Measurements from ENCODE around the gene ASB8.

GRCh38 chr12:48197549-48197970, 40.2 kb upstream of the ASB8 start:
- TF ChIP-seq FOXK2 (IDR thresholded peaks at IDR 0.05): no peak
- no peak for TF ChIP-seq SP1 (IDR thresholded peaks at IDR 0.05)
- TF ChIP-seq ARNT (IDR thresholded peaks at IDR 0.05): no peak
- no peak for TF ChIP-seq PKNOX1 (IDR thresholded peaks at IDR 0.05)
- no peak for TF ChIP-seq FOXA1 (IDR thresholded peaks at IDR 0.05)
- no peak for TF ChIP-seq ELF4 (IDR thresholded peaks at IDR 0.05)
- no peak for TF ChIP-seq FOXM1 (IDR thresholded peaks at IDR 0.05; ENCODE audit: borderline replicate concordance)
- no peak for TF ChIP-seq ZNF384 (IDR thresholded peaks at IDR 0.05)
